Stimulated activated CD4-positive, alpha-beta T cell treated with anti-CD3 and anti-CD28 coated beads, Interleukin-1b, Interleukin-23, amount 100 ng/mL, for 1 hour (primary cell): ENCODE measurements around the gene ORM1.

Experiments used
- DNase-seq, 2 donors: peaks; one replicate each; pipeline ENCODE4 v3.0.0-alpha.2; 2020; ENCODE audit warnings: low read depth in 2 of 2

Gene ORM1

GRCh38 chr9:114287763-114288192 lies 35.1 kb upstream of the ORM1 start:
- DNase-seq = no peak

- no peak for DNase-seq
Measured at GRCh38 chr9:114288193-114289091, 34.5 kb upstream of the ORM1 start.

GRCh38 chr9:114289106-114289505 lies 33.8 kb upstream of the ORM1 start:
- DNase-seq = no peak

DNA sequence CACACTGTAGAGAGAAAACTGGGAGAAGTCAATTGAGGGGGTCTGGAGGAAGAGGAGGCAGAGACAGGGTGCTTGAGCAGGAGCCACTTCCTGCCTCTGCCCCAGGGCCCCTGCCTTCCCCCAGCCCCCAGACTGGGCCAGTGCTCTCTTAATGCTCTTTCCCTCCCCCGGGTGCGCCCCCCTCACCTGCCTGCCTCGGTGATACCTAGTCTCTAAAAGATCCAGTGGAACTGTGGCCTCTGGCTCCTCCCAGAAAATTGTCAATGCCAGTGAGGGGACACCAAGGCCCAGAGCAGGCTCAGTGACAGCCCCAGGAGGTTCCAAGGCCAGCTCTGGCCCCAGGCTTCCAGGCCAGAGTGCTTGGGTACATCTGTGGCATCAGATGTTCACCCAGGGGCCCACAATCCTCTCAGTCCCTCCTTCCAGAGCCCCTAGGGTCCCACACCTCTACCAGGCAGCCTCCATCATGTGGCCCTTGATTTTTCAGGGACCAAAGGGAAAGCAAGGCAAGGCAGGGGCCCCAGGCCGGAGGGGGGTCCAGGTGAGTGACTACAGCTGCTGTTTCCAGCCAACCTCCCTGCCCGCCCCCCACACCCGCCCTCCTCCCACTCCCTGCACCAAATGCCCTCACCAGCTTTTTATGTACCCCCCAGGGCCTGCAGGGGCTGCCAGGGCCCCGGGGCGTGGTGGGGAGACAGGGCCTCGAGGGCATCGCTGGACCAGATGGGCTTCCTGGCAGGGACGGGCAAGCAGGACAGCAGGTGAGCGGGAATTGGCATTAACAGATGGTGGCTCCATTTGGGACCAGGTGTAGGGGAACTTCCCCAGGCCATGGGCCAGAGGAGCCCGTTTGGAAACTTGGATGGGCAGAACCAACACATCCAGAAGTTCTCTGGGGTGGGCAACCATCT lies 33.1 kb upstream of the ORM1 start:
- no peak for DNase-seq

GRCh38 chr9:114290561-114290986 lies 32.3 kb upstream of the ORM1 start:
- DNase-seq = no peak

DNA sequence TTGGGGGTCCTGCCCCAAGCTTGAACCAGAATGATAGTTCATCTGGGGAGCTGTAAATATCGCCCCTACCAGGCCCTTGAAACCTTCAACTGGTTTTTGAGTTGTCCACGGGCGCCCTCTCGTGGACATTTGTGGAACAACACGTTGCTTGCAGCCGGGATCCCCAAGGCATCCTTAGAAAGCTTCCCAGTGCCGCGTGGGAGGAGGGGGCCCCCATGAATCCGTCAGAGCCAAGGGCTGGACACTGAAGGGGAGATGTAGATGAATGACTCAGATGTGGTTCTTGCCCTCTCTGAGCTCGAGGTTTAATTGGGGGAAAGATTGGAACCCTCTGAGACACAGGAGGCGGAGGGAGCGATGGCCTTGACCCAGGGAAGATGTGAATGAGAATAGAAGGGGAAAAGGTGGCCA lies 31.8 kb upstream of the ORM1 start:
- DNase-seq = peak; percentile 30 to 60

GRCh38 chr9:114291886-114292590 lies 30.9 kb upstream of the ORM1 start:
- DNase-seq = no peak

GRCh38 chr9:114294664-114295063 lies 28.2 kb upstream of the ORM1 start:
- no peak for DNase-seq

GRCh38 chr9:114296338-114296737 lies 26.6 kb upstream of the ORM1 start:
- DNase-seq = no peak

- DNase-seq = no peak
Measured at GRCh38 chr9:114299286-114300152, 23.4 kb upstream of the ORM1 start.

DNA sequence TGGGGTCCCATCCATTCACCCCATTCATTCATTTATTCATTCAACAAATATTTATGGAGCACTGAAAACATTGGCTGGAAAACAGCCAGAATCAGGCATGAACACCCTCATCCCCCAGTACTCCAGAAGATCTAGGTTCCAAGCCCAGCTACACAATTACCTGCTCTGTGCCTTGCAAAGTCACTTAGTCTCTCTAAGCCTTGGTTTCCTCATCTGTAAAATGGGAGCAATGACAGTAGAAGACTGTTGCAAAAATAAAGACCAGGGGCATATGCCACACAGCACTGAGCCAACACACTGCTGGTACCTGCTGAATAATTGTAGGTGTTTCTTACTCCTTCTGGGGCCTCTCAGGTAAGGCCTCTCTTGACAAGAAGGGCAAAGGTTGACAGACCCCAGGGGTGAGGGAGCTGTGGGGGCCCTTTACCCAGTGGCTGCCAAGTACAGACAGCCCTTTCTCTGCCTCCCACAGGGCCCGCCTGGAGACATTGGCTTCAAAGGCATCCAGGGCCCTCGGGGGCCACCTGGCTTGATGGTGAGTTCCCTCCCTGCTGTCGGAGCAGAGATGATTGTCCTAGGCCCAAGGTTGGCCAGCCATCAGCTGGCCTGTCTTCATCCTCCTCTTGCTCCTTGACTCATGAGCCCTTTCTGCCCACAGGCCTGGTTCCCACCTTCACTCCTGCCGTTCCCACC lies 22.6 kb upstream of the ORM1 start:
- no peak for DNase-seq

GRCh38 chr9:114300846-114301797 lies 21.8 kb upstream of the ORM1 start:
- DNase-seq = no peak

- DNase-seq = no peak
Measured at GRCh38 chr9:114301798-114302565, 20.9 kb upstream of the ORM1 start.

DNA sequence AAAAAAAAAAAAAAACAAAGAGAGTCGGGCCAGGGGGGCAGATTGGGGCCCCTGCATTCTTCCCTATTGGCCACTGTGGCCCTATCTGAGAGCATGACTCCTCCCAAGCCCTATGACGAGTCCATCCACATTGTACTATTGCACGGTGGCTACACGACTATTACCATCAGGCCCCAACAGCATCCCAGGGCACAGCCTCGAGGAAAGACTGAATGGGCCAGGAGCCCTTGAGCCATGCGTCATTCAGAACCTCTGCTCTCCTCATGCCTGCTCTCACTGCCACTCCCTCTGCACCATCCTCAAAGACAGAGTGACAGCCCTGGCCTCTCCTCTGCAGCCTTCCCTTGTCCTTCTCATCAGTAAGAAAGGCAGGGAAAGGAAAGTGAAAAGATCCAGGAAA lies 20.2 kb upstream of the ORM1 start:
- no peak for DNase-seq

DNA sequence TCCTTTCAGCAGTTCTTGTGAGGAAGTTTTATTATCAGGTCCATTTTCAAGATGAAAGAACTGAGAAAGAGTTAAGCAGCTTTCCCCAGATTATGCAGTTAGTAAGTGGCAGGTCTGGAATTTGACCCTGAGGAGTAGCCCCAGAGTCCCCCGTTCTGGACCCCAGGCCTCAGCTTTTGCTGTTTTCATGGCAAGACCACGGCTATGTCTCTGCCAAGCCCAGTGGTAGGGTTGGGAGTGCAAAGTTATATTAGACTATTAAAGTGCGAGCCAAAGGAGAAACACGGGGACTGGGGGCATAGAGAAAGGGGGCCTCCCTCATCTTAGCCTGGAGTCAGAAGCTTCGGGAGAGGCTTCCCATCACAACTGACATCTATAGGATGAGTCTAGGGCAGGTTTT lies 19.3 kb upstream of the ORM1 start:
- DNase-seq = no peak

DNA sequence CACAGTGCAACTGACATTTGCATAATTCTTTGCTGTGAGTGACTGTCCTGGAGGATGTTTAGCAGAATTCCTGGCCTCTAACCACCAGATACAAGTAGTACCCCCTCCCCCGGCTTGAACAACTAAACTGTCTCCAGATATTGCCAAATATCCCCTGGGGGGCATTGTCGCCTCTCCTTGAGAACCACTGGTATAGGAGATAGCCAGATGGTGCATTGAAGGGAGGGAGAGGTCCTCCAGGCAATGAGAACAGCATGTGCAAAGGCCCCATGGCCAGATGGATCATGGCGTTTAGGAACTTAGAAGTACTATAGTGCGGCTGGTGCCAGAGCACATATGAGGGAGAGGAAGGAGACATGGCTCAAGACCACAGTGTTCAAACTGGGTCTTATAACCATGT lies 18.9 kb upstream of the ORM1 start:
- DNase-seq = no peak

- no peak for DNase-seq
Measured at GRCh38 chr9:114304416-114305188, 18.3 kb upstream of the ORM1 start.

- DNase-seq = no peak
Measured at GRCh38 chr9:114307899-114308267, 15.0 kb upstream of the ORM1 start.
